GM12878 (cell line): ENCODE data around the gene ADNP2. TPM values are rescaled to one million over a fixed set of nuclear protein-coding genes. Genes with fewer than 3 reads are reported as not detected.

ENCODE experiments used
- POLR2AphosphoS5 ChIP-seq: IDR thresholded peaks from 2 replicates; pipeline ENCODE4 v1.6.1; 2011; ENCODE audit warnings: mild to moderate bottlenecking, low read length, inconsistent platforms
- USF1 ChIP-seq: IDR thresholded peaks from 2 replicates; pipeline ENCODE4 v1.6.1; 2011; ENCODE audit warnings: borderline replicate concordance, low read depth, mild to moderate bottlenecking, moderate library complexity, mixed read lengths, low read length; ENCODE audit not compliant: insufficient read depth; ENCODE audit errors: extremely low read length
- polyA plus RNA-seq, 11 experiments: library from polyadenylated mRNA; depleted of rRNA in 4 of 11; unstranded in 6 of 11; stranded (reverse) in 5 of 11; fragments of >200 nt; fragmentation: Nextera tagmentation in 4 of 11; fragmentation: Illumina TruSeq in 1 of 11; extraction: Ambion mirVana in 4 of 11; extraction: Trizol in 1 of 11; gene quantifications; 1 replicate in 1 of 11; 2 replicates in 10 of 11; pipeline versions ENCODE4 v1.2.1 to v1.2.3, GENCODE V29; 2011 to 2016; ENCODE audit warnings: inconsistent platforms in 2 of 11, missing spikeins in 2 of 11, low read depth in 1 of 11
- total RNA-seq, 4 experiments: library from RNA; depleted of rRNA in 3 of 4; stranded (reverse); fragments of >200 nt in 3 of 4; fragmentation: Illumina TruSeq in 1 of 4; extraction: Trizol in 1 of 4; gene quantifications; 2 replicates each; pipeline versions ENCODE4 v1.2.1 to v1.2.3, GENCODE V29; 2013 to 2021

ADNP2 gene
- total and polyA plus RNA-seq, 10 of the 15 experiments (the other 5 are each of a cell fraction or from before 2014, with no cell fraction given) = 3.7 to 25.1 (median 13.0) TPM

- TF ChIP-seq USF1 = no peak
- no peak for TF ChIP-seq POLR2AphosphoS5
- TF ChIP-seq, all 136 proteins: peak for 0
Measured at GRCh38 chr18:80189531-80189865, 80.4 kb downstream of the ADNP2 start (continued).

Other genes starting within 250 kb of the ADNP2 start
- gene SLC66A2, start 157.6 kb upstream of the ADNP2 start, total RNA-seq (2014; rRNA removed) = 36.7 and 40.2 TPM in 2 replicates
- gene SLC66A2, start 157.6 kb upstream of the ADNP2 start, total RNA-seq (2014; rRNA removed; fragmentation: Illumina TruSeq; extraction: Trizol) = 12.3 TPM in 2 replicates
- 41.0 and 42.5 TPM in 2 replicates for gene SLC66A2, start 157.6 kb upstream of the ADNP2 start, total RNA-seq (2021)
- gene SLC66A2, start 157.6 kb upstream of the ADNP2 start, polyA plus RNA-seq (2011; rRNA removed) = 9.4 and 17.3 TPM in 2 replicates
- gene SLC66A2, start 157.6 kb upstream of the ADNP2 start, polyA plus RNA-seq (2014; fragmentation: Illumina TruSeq; extraction: Trizol) = 1.2 and 5.9 TPM in 2 replicates
- 1 to 10 TPM in 1 of 2 experiments, under 1 TPM in 1; 0.69 to 2.7 TPM for gene SLC66A2, start 157.6 kb upstream of the ADNP2 start, polyA plus RNA-seq (2014; fragmentation: Nextera tagmentation; extraction: Ambion mirVana)
- gene SLC66A2, start 157.6 kb upstream of the ADNP2 start, polyA plus RNA-seq (2014; rRNA removed) = 42.5 and 44.3 TPM in 2 replicates
- 10 to 100 TPM in 1 of 2 experiments, 1 to 10 TPM in 1; 3.6 to 23.1 TPM for gene SLC66A2, start 157.6 kb upstream of the ADNP2 start, polyA plus RNA-seq (2016; fragmentation: Nextera tagmentation; extraction: Ambion mirVana)
- 10.1 and 12.8 TPM in 2 replicates for gene HSBP1L1, start 144.6 kb upstream of the ADNP2 start, total RNA-seq (2014; rRNA removed)
- 6.7 TPM in 2 replicates for gene HSBP1L1, start 144.6 kb upstream of the ADNP2 start, total RNA-seq (2014; rRNA removed; fragmentation: Illumina TruSeq; extraction: Trizol)
- 4.9 and 5.7 TPM in 2 replicates for gene HSBP1L1, start 144.6 kb upstream of the ADNP2 start, total RNA-seq (2021)
- 0.14 TPM in 1 of 2 replicates, not detected in the other for gene HSBP1L1, start 144.6 kb upstream of the ADNP2 start, polyA plus RNA-seq (2011; rRNA removed)
- gene HSBP1L1, start 144.6 kb upstream of the ADNP2 start, polyA plus RNA-seq (2014; fragmentation: Illumina TruSeq; extraction: Trizol) = 7.0 and 7.7 TPM in 2 replicates
- gene HSBP1L1, start 144.6 kb upstream of the ADNP2 start, polyA plus RNA-seq (2014; fragmentation: Nextera tagmentation; extraction: Ambion mirVana) = 1 to 10 TPM in 1 of 2 experiments, under 1 TPM in 1; 0.97 to 2.1 TPM
- gene HSBP1L1, start 144.6 kb upstream of the ADNP2 start, polyA plus RNA-seq (2014; rRNA removed) = 13.4 and 14.0 TPM in 2 replicates
- gene HSBP1L1, start 144.6 kb upstream of the ADNP2 start, polyA plus RNA-seq (2016; fragmentation: Nextera tagmentation; extraction: Ambion mirVana) = 1 to 10 TPM; 6.9 to 9.1 TPM
- gene TXNL4A, start 120.7 kb upstream of the ADNP2 start, total RNA-seq (2014; rRNA removed) = 84.5 and 91.4 TPM in 2 replicates
- gene TXNL4A, start 120.7 kb upstream of the ADNP2 start, total RNA-seq (2014; rRNA removed; fragmentation: Illumina TruSeq; extraction: Trizol) = 111 and 122 TPM in 2 replicates
- gene TXNL4A, start 120.7 kb upstream of the ADNP2 start, total RNA-seq (2021) = 178 and 181 TPM in 2 replicates
- gene TXNL4A, start 120.7 kb upstream of the ADNP2 start, polyA plus RNA-seq (2011; rRNA removed) = 172 and 173 TPM in 2 replicates
- gene TXNL4A, start 120.7 kb upstream of the ADNP2 start, polyA plus RNA-seq (2014; fragmentation: Illumina TruSeq; extraction: Trizol) = 18.0 and 62.9 TPM in 2 replicates
- 100 to 1,000 TPM in 1 of 2 experiments, 10 to 100 TPM in 1; 38.4 to 132 TPM for gene TXNL4A, start 120.7 kb upstream of the ADNP2 start, polyA plus RNA-seq (2014; fragmentation: Nextera tagmentation; extraction: Ambion mirVana)
- 125 and 127 TPM in 2 replicates for gene TXNL4A, start 120.7 kb upstream of the ADNP2 start, polyA plus RNA-seq (2014; rRNA removed)
- gene TXNL4A, start 120.7 kb upstream of the ADNP2 start, polyA plus RNA-seq (2016; fragmentation: Nextera tagmentation; extraction: Ambion mirVana) = 100 to 1,000 TPM; 307 to 329 TPM
- gene RBFA, start 74.8 kb upstream of the ADNP2 start, total RNA-seq (2014; rRNA removed) = 56.0 and 59.3 TPM in 2 replicates
- 33.3 and 36.8 TPM in 2 replicates for gene RBFA, start 74.8 kb upstream of the ADNP2 start, total RNA-seq (2014; rRNA removed; fragmentation: Illumina TruSeq; extraction: Trizol)
- gene RBFA, start 74.8 kb upstream of the ADNP2 start, total RNA-seq (2021) = 38.7 and 41.2 TPM in 2 replicates
- 25.5 and 37.0 TPM in 2 replicates for gene RBFA, start 74.8 kb upstream of the ADNP2 start, polyA plus RNA-seq (2011; rRNA removed)
- 25.7 and 39.1 TPM in 2 replicates for gene RBFA, start 74.8 kb upstream of the ADNP2 start, polyA plus RNA-seq (2014; fragmentation: Illumina TruSeq; extraction: Trizol)
- 1 to 10 TPM; 7.2 to 9.1 TPM for gene RBFA, start 74.8 kb upstream of the ADNP2 start, polyA plus RNA-seq (2014; fragmentation: Nextera tagmentation; extraction: Ambion mirVana)
- 44.8 and 47.4 TPM in 2 replicates for gene RBFA, start 74.8 kb upstream of the ADNP2 start, polyA plus RNA-seq (2014; rRNA removed)
- 10 to 100 TPM; 37.2 to 38.3 TPM for gene RBFA, start 74.8 kb upstream of the ADNP2 start, polyA plus RNA-seq (2016; fragmentation: Nextera tagmentation; extraction: Ambion mirVana)
- gene PARD6G, start 138.3 kb downstream of the ADNP2 start, total RNA-seq (2014; rRNA removed) = 0.62 and 0.65 TPM in 2 replicates
- 0.40 and 0.55 TPM in 2 replicates for gene PARD6G, start 138.3 kb downstream of the ADNP2 start, total RNA-seq (2014; rRNA removed; fragmentation: Illumina TruSeq; extraction: Trizol)
- gene PARD6G, start 138.3 kb downstream of the ADNP2 start, total RNA-seq (2021) = 1.4 and 2.0 TPM in 2 replicates
- gene PARD6G, start 138.3 kb downstream of the ADNP2 start, polyA plus RNA-seq (2011; rRNA removed) = 1.9 and 2.2 TPM in 2 replicates
- 0.41 and 0.59 TPM in 2 replicates for gene PARD6G, start 138.3 kb downstream of the ADNP2 start, polyA plus RNA-seq (2014; fragmentation: Illumina TruSeq; extraction: Trizol)
- under 1 TPM; 0.45 to 0.57 TPM for gene PARD6G, start 138.3 kb downstream of the ADNP2 start, polyA plus RNA-seq (2014; fragmentation: Nextera tagmentation; extraction: Ambion mirVana)
- 1.2 and 1.4 TPM in 2 replicates for gene PARD6G, start 138.3 kb downstream of the ADNP2 start, polyA plus RNA-seq (2014; rRNA removed)
- gene PARD6G, start 138.3 kb downstream of the ADNP2 start, polyA plus RNA-seq (2016; fragmentation: Nextera tagmentation; extraction: Ambion mirVana) = 1 to 10 TPM in 1 of 2 experiments, under 1 TPM in 1; 0.20 to 1.3 TPM